A549 (cell line): ENCODE data around the gene PERM1.

ENCODE experiments used
- CHD4 ChIP-seq: fragments of 200-600 bp; sonication (generic); IDR thresholded peaks from 2 replicates; pipeline ENCODE4 v1.6.1; 2016; ENCODE audit warnings: antibody characterized with exemption, mild to moderate bottlenecking, borderline replicate concordance
- ESRRA ChIP-seq: fragments of 150-350 bp; IDR thresholded peaks from 2 replicates; pipeline ENCODE4 v1.6.1; 2014; ENCODE audit warnings: mild to moderate bottlenecking, low read length, borderline replicate concordance
- FOSL2 ChIP-seq, 2 experiments: fragments of 450-650 bp in 1 of 2; fragments of >200 bp in 1 of 2; sonication (Bioruptor Twin) in 1 of 2; formaldehyde crosslinking; IDR thresholded peaks; 2 replicates each; pipeline versions ENCODE4 v1.5.0 to v1.6.1; 2016 to 2020; ENCODE audit warnings: mild to moderate bottlenecking in 1 of 2, moderate library complexity in 1 of 2
- KDM1A ChIP-seq: fragments of 200-600 bp; sonication (generic); IDR thresholded peaks from 2 replicates; pipeline ENCODE4 v1.6.1; 2016; ENCODE audit warnings: low read depth, mild to moderate bottlenecking
- MYC ChIP-seq: IDR thresholded peaks from 2 replicates; pipeline ENCODE4 v1.6.1; 2012; ENCODE audit warnings: mild to moderate bottlenecking, inconsistent platforms, low read length, improper control_type of control experiment, borderline replicate concordance
- POLR2A ChIP-seq: IDR thresholded peaks from 2 replicates; pipeline ENCODE4 v1.6.1; 2012; ENCODE audit warnings: mild to moderate bottlenecking, low read length
- POLR2AphosphoS2 ChIP-seq: conservative IDR thresholded peaks from 2 replicates; pipeline ENCODE4 v1.6.1; 2012; ENCODE audit warnings: low read length, improper control_type of control experiment, inconsistent platforms
- RCOR1 ChIP-seq: fragments of 150-350 bp; IDR thresholded peaks from 2 replicates; pipeline ENCODE4 v1.6.1; 2014; ENCODE audit warnings: antibody characterized with exemption, low read length, low read depth
- TF ChIP-seq, protein P1 (sequence below): fragments of >200 bp; sonication (Bioruptor Twin); formaldehyde crosslinking; IDR thresholded peaks from 3 replicates; pipeline ENCODE4 v1.5.1; 2016

DNA sequence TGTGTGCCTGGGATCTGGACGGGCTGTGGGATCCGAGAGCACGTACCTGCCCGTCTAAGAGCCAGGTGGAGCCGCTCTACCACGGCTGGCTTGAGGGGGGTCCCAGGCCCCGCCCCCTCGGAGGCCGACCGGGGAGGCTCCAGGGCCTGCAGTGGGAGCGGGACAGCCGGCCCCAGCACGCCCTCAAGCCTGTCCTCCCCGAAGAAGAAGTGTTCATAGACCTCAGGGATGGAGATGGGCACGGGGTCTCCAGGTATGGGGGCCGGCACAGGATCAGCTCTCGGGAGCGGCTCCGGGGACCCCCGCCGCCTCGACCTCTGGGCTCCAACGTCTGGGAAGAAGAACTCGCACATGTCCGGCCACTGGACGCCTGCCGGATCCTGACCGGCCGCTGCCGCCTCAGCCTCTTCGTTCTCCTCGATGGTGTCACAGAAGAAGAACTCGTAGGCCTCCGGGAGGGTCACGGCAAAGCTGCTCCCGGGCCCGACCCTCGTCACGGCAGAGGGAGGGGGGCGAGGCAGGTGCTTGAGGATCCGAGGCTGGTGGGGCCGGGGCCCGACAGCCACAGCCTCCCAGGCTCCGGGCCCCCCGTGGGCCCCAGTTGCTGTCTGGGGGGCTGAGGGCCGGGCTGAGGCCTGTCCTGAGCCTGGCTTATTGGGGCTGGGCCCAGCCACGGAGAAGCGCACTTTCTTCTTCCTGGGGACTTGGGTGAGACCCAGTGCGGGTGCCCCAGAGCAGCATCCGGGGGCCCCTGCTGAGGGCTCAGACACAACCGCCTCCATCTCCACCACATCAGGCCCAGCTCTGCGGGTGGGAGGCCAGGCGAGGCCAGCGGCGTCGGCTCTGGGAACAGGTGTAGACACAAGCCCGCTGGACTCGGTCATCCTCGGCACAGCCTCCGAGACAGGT is 2.8 kb downstream of the PERM1 start:
- TF ChIP-seq CHD4 (no peak), FOSL2 (IDR thresholded peaks at IDR 0.05) (no peak), FOSL2 (CRISPR knock-in tag; IDR thresholded peaks at IDR 0.05) (no peak), POLR2AphosphoS2 (no peak), KDM1A (no peak), MYC (no peak), ESRRA (no peak), POLR2A (no peak), RCOR1 (no peak)
- TF ChIP-seq, protein P1, sequence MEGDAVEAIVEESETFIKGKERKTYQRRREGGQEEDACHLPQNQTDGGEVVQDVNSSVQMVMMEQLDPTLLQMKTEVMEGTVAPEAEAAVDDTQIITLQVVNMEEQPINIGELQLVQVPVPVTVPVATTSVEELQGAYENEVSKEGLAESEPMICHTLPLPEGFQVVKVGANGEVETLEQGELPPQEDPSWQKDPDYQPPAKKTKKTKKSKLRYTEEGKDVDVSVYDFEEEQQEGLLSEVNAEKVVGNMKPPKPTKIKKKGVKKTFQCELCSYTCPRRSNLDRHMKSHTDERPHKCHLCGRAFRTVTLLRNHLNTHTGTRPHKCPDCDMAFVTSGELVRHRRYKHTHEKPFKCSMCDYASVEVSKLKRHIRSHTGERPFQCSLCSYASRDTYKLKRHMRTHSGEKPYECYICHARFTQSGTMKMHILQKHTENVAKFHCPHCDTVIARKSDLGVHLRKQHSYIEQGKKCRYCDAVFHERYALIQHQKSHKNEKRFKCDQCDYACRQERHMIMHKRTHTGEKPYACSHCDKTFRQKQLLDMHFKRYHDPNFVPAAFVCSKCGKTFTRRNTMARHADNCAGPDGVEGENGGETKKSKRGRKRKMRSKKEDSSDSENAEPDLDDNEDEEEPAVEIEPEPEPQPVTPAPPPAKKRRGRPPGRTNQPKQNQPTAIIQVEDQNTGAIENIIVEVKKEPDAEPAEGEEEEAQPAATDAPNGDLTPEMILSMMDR = no peak
